GM12875 (cell line): ENCODE measurements around the gene PTPN5.
"Not testable (repeated sequence)": the region's sequence is repeated elsewhere in the genome, so short reads cannot be mapped to it uniquely, and the experiment has no call there.

Experiments
- H3K4me3 ChIP-seq: one replicate; pipeline ENCODE4 v1.5.1; 2011; ENCODE audit warnings: low read depth, low read length, control low read depth
- TF ChIP-seq, protein P1 (sequence below): IDR thresholded peaks from 2 replicates; pipeline ENCODE4 v1.5.1; 2011; ENCODE audit warnings: low read depth, mild to moderate bottlenecking, control low read depth, inconsistent platforms, low read length, moderate library complexity, borderline replicate concordance; ENCODE audit not compliant: insufficient read depth

The PTPN5 gene

DNA sequence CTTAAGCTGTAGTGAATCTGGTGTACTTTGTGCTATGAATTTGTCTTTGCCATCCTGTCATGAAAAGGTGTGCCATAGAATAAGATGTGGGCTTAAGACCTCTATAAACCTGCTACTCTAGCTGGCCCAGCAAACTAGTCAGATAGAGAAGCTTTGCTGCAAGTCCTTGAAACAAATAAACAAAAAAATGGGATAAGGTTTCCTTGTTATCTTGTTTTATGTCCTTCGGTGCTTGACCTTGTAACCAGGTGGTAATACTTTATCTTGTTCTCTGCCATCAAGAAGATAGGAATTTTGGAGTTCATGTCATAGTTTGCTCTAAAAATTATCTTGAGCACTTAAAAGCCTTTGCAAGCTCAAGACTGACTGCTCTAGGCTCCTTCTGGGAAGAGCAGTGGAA, 107.3 kb downstream of the PTPN5 start:
- TF ChIP-seq, protein P1, sequence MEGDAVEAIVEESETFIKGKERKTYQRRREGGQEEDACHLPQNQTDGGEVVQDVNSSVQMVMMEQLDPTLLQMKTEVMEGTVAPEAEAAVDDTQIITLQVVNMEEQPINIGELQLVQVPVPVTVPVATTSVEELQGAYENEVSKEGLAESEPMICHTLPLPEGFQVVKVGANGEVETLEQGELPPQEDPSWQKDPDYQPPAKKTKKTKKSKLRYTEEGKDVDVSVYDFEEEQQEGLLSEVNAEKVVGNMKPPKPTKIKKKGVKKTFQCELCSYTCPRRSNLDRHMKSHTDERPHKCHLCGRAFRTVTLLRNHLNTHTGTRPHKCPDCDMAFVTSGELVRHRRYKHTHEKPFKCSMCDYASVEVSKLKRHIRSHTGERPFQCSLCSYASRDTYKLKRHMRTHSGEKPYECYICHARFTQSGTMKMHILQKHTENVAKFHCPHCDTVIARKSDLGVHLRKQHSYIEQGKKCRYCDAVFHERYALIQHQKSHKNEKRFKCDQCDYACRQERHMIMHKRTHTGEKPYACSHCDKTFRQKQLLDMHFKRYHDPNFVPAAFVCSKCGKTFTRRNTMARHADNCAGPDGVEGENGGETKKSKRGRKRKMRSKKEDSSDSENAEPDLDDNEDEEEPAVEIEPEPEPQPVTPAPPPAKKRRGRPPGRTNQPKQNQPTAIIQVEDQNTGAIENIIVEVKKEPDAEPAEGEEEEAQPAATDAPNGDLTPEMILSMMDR = no peak
- no peak overlapping the region for H3K4me3 ChIP-seq

DNA sequence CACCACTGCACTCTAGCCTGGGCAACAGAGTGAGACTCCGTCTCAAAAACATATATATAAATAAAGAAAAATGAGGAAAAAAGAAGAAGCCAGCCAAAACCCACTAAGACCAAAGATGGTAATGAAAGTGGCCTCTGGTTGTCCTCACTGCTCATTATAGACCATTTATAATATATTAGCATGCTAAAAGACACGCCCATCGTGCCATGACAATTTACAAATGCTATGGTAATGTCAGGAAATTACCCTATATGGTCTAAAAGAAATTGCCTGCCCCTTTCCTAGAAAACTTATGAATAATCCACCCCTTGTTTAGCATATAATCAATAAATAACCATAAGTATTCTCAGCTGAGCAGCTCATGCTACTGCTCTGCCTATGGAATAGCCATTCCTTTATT, 109.1 kb downstream of the PTPN5 start:
- TF ChIP-seq, protein P1 = no peak
- no peak overlapping the region for H3K4me3 ChIP-seq

DNA sequence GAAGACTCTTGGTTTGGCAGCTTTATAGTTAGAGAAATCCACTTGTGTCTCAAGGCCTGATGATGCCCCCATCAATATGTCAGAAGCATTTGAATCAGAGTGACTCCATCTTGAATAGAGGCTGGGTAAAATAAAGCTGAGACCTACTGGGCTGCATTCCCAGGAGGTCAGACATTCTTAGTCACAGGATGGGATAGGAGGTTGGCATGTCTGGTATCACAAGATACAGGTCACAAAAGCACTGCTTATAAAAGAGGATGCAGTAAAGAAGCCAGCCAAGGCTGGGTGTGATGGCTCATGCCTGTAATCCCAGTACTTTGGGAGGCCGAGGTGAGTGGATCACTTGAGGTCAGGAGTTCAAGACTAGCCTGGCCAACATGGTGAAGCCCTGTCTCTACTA, 109.6 kb downstream of the PTPN5 start:
- H3K4me3 ChIP-seq = not testable (repeated sequence)
